Loucy (cell line): ENCODE results near the gene APBB2.

Experiments
- CTCF ChIP-seq: fragments of 200-600 bp; sonication (generic); conservative IDR thresholded peaks from 2 replicates; pipeline ENCODE4 v1.5.1; 2014; ENCODE audit warnings: mild to moderate bottlenecking, antibody characterized with exemption, low read length
- EZH2phosphoT487 ChIP-seq: fragments of 200-600 bp; IDR thresholded peaks from 2 replicates; pipeline ENCODE4 v1.6.1; 2018; ENCODE audit warnings: antibody characterized with exemption, mild to moderate bottlenecking, moderate library complexity, borderline replicate concordance

GRCh38 chr4:40828661-40829060 lies 385.7 kb downstream of the APBB2 start:
- TF ChIP-seq EZH2phosphoT487, result no peak
- no peak for TF ChIP-seq CTCF
